Peyer's patch (tissue), 4 donors: Measurements from ENCODE around the gene PCDHGC5. TPM values are rescaled to one million over a fixed set of nuclear protein-coding genes. Genes with fewer than 3 reads are reported as not detected.

Experiments
- DNase-seq, 3 donors: peaks; one replicate each; pipeline ENCODE4 v3.0.0-alpha.2; 2017 to 2019
- H3K27ac ChIP-seq, 4 donors: fragments of 200-600 bp; sonication (generic); one replicate each; pipeline ENCODE4 v1.5.1; 2016 to 2019
- H3K27me3 ChIP-seq, 2 donors: fragments of 200-600 bp; sonication (generic); one replicate each; pipeline ENCODE4 v1.5.1; 2019
- H3K36me3 ChIP-seq, 3 donors: fragments of 200-600 bp; sonication (generic); one replicate each; pipeline ENCODE4 v1.5.1; 2016 to 2019
- H3K4me1 ChIP-seq, 4 donors: fragments of 200-600 bp; sonication (generic); one replicate each; pipeline ENCODE4 v1.5.1; 2016 to 2019
- H3K4me3 ChIP-seq, 4 donors: fragments of 200-600 bp; sonication (generic); 1 replicate in 3 of 4; 2 replicates in 1 of 4; pipeline ENCODE4 v1.5.1; 2016 to 2019; ENCODE audit warnings: mild to moderate bottlenecking in 1 of 4
- H3K9me3 ChIP-seq, 4 donors: fragments of 200-600 bp; sonication (generic); one replicate each; pipeline ENCODE4 v1.5.1; 2016 to 2019; ENCODE audit warnings: mild to moderate bottlenecking in 1 of 4
- CTCF ChIP-seq, 6 experiments: fragments of 450-650 bp in 4 of 6; fragments of 200-600 bp in 2 of 6; sonication (generic) in 1 of 6; IDR thresholded peaks; one replicate each; pipeline ENCODE4 v1.5.1; 2017 to 2019; ENCODE audit warnings: antibody characterized with exemption in 6 of 6, mild to moderate bottlenecking in 3 of 6, moderate library complexity in 1 of 6
- POLR2A ChIP-seq, 2 donors: fragments of 450-650 bp; IDR thresholded peaks; one replicate each; pipeline ENCODE4 v1.5.1; 2017; ENCODE audit warnings: antibody characterized with exemption in 2 of 2, mild to moderate bottlenecking in 2 of 2, moderate library complexity in 2 of 2
- total RNA-seq, 4 donors: library from RNA; depleted of rRNA; stranded (reverse); fragments of >200 nt; gene quantifications; one replicate each; pipeline ENCODE4 v1.1.0, GENCODE V29; 2016

Gene PCDHGC5
- total RNA-seq, 4 donors from 2014 or later = 0.67 to 1.4 (median 0.95) TPM; not detected in 1

- TF ChIP-seq CTCF (IDR thresholded peaks at IDR 0.05) (no peak), POLR2A (IDR thresholded peaks at IDR 0.05) (no peak)
- H3K27me3 ChIP-seq = no peaks in the 10 kb centered on the region
- DNase-seq = no peak
- H3K36me3 ChIP-seq = no peaks in the 10 kb centered on the region
- peaks cover 0 to 23% (median 5%) of the 10 kb centered on the region in 4 donors for H3K4me1 ChIP-seq
- no peak overlapping the region for H3K27ac ChIP-seq
- H3K4me3 ChIP-seq = no peak overlapping the region
- no peaks in the 10 kb centered on the region for H3K9me3 ChIP-seq
Measured at GRCh38 chr5:141479776-141480175, 9.1 kb upstream of the PCDHGC5 start.

- no peak for DNase-seq
- no peaks in the 10 kb centered on the region for H3K9me3 ChIP-seq
- H3K4me3 ChIP-seq = no peak overlapping the region
- TF ChIP-seq CTCF (IDR thresholded peaks at IDR 0.05) (no peak), POLR2A (IDR thresholded peaks at IDR 0.05) (no peak)
- H3K27ac ChIP-seq = no peak overlapping the region
- H3K27me3 ChIP-seq = no peaks in the 10 kb centered on the region
- no peaks in the 10 kb centered on the region for H3K4me1 ChIP-seq
- H3K36me3 ChIP-seq = no peaks in the 10 kb centered on the region
Measured at GRCh38 chr5:141483902-141484301, 5.0 kb upstream of the PCDHGC5 start.

- no peak for DNase-seq
- no peak for TF ChIP-seq POLR2A (IDR thresholded peaks at IDR 0.05)
- no peak for TF ChIP-seq CTCF (IDR thresholded peaks at IDR 0.05)
- Histone ChIP-seq H3K4me1 (no peaks in the 10 kb centered on the region), H3K9me3 (no peaks in the 10 kb centered on the region), H3K4me3 (peak overlapping the region in 2 of 4 donors; percentile 30 to 37), H3K36me3 (no peaks in the 10 kb centered on the region), H3K27me3 (no peaks in the 10 kb centered on the region), H3K27ac (no peak overlapping the region)
Measured at GRCh38 chr5:141484310-141484640, 4.6 kb upstream of the PCDHGC5 start.

- Histone ChIP-seq H3K36me3 (no peaks in the 10 kb centered on the region), H3K27me3 (no peaks in the 10 kb centered on the region), H3K27ac (no peak within 1 kb of the TSS), H3K9me3 (no peaks in the 10 kb centered on the region), H3K4me1 (no peaks in the 10 kb centered on the region), H3K4me3 (peak within 1 kb of the TSS; percentile 7 to 37 (median 28))
- no peak for DNase-seq
- TF ChIP-seq CTCF (IDR thresholded peaks at IDR 0.05) = no peak
- no peak for TF ChIP-seq POLR2A (IDR thresholded peaks at IDR 0.05)
Measured at GRCh38 chr5:141484641-141485311, 4.1 kb upstream of the PCDHGC5 start, which contains the start of gene PCDHGC4. Gene PCDHGC4, plus strand, starts transcription at chr5:141485030. Its CDS starts 144 bp downstream, at chr5:141485174.

- no peaks in the 10 kb centered on the region for H3K4me1 ChIP-seq
- no peak overlapping the region for H3K27ac ChIP-seq
- no peaks in the 10 kb centered on the region for H3K27me3 ChIP-seq
- TF ChIP-seq POLR2A (IDR thresholded peaks at IDR 0.05) (no peak), CTCF (IDR thresholded peaks at IDR 0.05) (no peak)
- DNase-seq = no peak
- H3K9me3 ChIP-seq = no peaks in the 10 kb centered on the region
- H3K36me3 ChIP-seq = no peaks in the 10 kb centered on the region
- H3K4me3 ChIP-seq = peak overlapping the region in 3 of 4 donors; percentile 7 to 37 (median 30)
Measured at GRCh38 chr5:141485321-141486055, 3.4 kb upstream of the PCDHGC5 start.
